Bladder microvascular endothelial cell (primary cell): ENCODE results near the gene ZFAND3. TPM values are rescaled to one million over a fixed set of nuclear protein-coding genes. Genes with fewer than 3 reads are reported as not detected.

ENCODE experiments used
- total RNA-seq: library from RNA; depleted of rRNA; stranded (reverse); fragments of >200 nt; gene quantifications from 2 replicates; pipeline ENCODE4 v1.2.3, GENCODE V29; 2014

The ZFAND3 gene
- 11.3 and 34.5 TPM in 2 replicates for total RNA-seq

GRCh38 chr6:37819177-37819801 lies at the start of gene ZFAND3:
Gene ZFAND3 (plus strand): TSS chr6:37819727. CDS start chr6:37819946, 219 bp downstream.

Other genes with a start within 250 kb of the ZFAND3 start
- gene MDGA1, start 121.8 kb upstream of the ZFAND3 start, total RNA-seq: 2.4 TPM in 1 of 2 replicates, not detected in the other